Keratinocyte (primary cell): ENCODE data around the gene PNPLA2. TPM values are rescaled to one million over a fixed set of nuclear protein-coding genes. Genes with fewer than 3 reads are reported as not detected.

ENCODE experiments used
- DNase-seq: peaks from one replicate; pipeline ENCODE4 v3.0.0-alpha.2; 2011; ENCODE audit warnings: low read depth, missing footprints, low spot score
- FAIRE-seq: peaks from 2 replicates; lab custom pipeline; 2011; peaks lifted over from hg19 to GRCh38; lab: Jason Lieb, UNC
- H2AFZ ChIP-seq: 2 replicates; pipeline ENCODE4 v1.6.0; 2012; ENCODE audit warnings: low read length, control low read depth, inconsistent platforms; ENCODE audit not compliant: control insufficient read depth
- H3K27ac ChIP-seq: 2 replicates; pipeline ENCODE4 v1.5.1; 2011; ENCODE audit warnings: low read length; ENCODE audit not compliant: control insufficient read depth, insufficient read depth
- H3K27me3 ChIP-seq: 3 replicates; pipeline ENCODE4 v1.6.0; 2011; ENCODE audit warnings: low read length; ENCODE audit not compliant: control insufficient read depth, insufficient read depth; ENCODE audit errors: extremely low read depth
- H3K36me3 ChIP-seq, 2 experiments: 2 replicates in 1 of 2; 3 replicates in 1 of 2; pipeline ENCODE4 v1.5.1; 2011; ENCODE audit warnings: low read length in 2 of 2, mild to moderate bottlenecking in 1 of 2; ENCODE audit not compliant: control insufficient read depth in 2 of 2, insufficient read depth in 2 of 2; ENCODE audit errors: extremely low read depth in 1 of 2
- H3K4me1 ChIP-seq: 3 replicates; pipeline ENCODE4 v1.5.1; 2011; ENCODE audit warnings: low read length; ENCODE audit not compliant: control insufficient read depth, insufficient read depth; ENCODE audit errors: extremely low read depth
- H3K4me2 ChIP-seq: 3 replicates; pipeline ENCODE4 v1.6.0; 2011; ENCODE audit warnings: low read depth, low read length; ENCODE audit not compliant: control insufficient read depth, insufficient read depth; ENCODE audit errors: extremely low read depth
- H3K4me3 ChIP-seq, 3 experiments: fragments of 200-600 bp in 1 of 3; sonication (generic) in 1 of 3; 2 replicates in 2 of 3; 3 replicates in 1 of 3; pipeline ENCODE4 v1.5.1; 2011 to 2016; ENCODE audit warnings: low read length in 3 of 3, mild to moderate bottlenecking in 3 of 3, control low read depth in 2 of 3, inconsistent platforms in 1 of 3, low read depth in 1 of 3, mixed read lengths in 1 of 3, mixed run types in 1 of 3, moderate library complexity in 1 of 3; ENCODE audit not compliant: control insufficient read depth in 2 of 3, insufficient read depth in 2 of 3; ENCODE audit errors: extremely low read depth in 1 of 3
- H3K79me2 ChIP-seq: 2 replicates; pipeline ENCODE4 v1.6.0; 2012; ENCODE audit warnings: low read length; ENCODE audit not compliant: control insufficient read depth, insufficient read depth
- H3K9ac ChIP-seq: 3 replicates; pipeline ENCODE4 v1.6.0; 2011; ENCODE audit warnings: low read length; ENCODE audit not compliant: control insufficient read depth, insufficient read depth; ENCODE audit errors: extremely low read depth
- H3K9me1 ChIP-seq: 3 replicates; pipeline ENCODE4 v1.6.0; 2011; ENCODE audit warnings: low read length; ENCODE audit not compliant: control insufficient read depth, insufficient read depth; ENCODE audit errors: extremely low read depth
- H3K9me3 ChIP-seq: 2 replicates; pipeline ENCODE4 v1.5.1; 2012; ENCODE audit warnings: low read depth, low read length; ENCODE audit not compliant: control insufficient read depth
- H4K20me1 ChIP-seq: 3 replicates; pipeline ENCODE4 v1.6.0; 2011; ENCODE audit warnings: low read length; ENCODE audit not compliant: control insufficient read depth, insufficient read depth; ENCODE audit errors: extremely low read depth
- CTCF ChIP-seq, 3 experiments: IDR thresholded peaks in 1 of 3; conservative IDR thresholded peaks in 1 of 3; optimal IDR thresholded peaks in 1 of 3; 2 replicates in 2 of 3; 3 replicates in 1 of 3; pipeline versions ENCODE3 to v1.5.1; 2011; ENCODE audit warnings: low read length in 3 of 3, mild to moderate bottlenecking in 3 of 3, moderate library complexity in 2 of 3, control low read depth in 1 of 3, inconsistent platforms in 1 of 3; ENCODE audit not compliant: insufficient read depth in 2 of 3; ENCODE audit errors: extremely low read depth in 1 of 3
- EZH2 ChIP-seq: IDR thresholded peaks from one replicate; pipeline ENCODE4 v1.6.1; 2012; ENCODE audit warnings: inconsistent platforms, mild to moderate bottlenecking, low read length, moderate library complexity
- dilution Hi-C: fragments of 300-500 bp; cut with MboI; formaldehyde crosslinking; loops from one replicate; pipeline ENCODE4 v1.7.0; 2020; ENCODE audit warnings: low sequenced_read_pairs; ENCODE audit not compliant: extremely low pct_ligation_motif_present
- polyA plus RNA-seq, 5 experiments: library from polyadenylated mRNA; depleted of rRNA in 3 of 5; stranded (reverse) in 3 of 5; stranded (forward) in 1 of 5; unstranded in 1 of 5; fragments of >200 nt; gene quantifications; 1 replicate in 1 of 5; 2 replicates in 3 of 5; 3 replicates in 1 of 5; pipeline versions ENCODE4 v1.2.1 to v1.2.3, GENCODE V29; 2011 to 2012; ENCODE audit warnings: missing spikeins in 2 of 5, low read depth in 1 of 5, low replicate concordance in 1 of 5

The PNPLA2 gene
- polyA plus RNA-seq, 1 donor (not counting 4 experiments of a cell fraction or from before 2014, with no cell fraction given): 5.3 TPM

DNA sequence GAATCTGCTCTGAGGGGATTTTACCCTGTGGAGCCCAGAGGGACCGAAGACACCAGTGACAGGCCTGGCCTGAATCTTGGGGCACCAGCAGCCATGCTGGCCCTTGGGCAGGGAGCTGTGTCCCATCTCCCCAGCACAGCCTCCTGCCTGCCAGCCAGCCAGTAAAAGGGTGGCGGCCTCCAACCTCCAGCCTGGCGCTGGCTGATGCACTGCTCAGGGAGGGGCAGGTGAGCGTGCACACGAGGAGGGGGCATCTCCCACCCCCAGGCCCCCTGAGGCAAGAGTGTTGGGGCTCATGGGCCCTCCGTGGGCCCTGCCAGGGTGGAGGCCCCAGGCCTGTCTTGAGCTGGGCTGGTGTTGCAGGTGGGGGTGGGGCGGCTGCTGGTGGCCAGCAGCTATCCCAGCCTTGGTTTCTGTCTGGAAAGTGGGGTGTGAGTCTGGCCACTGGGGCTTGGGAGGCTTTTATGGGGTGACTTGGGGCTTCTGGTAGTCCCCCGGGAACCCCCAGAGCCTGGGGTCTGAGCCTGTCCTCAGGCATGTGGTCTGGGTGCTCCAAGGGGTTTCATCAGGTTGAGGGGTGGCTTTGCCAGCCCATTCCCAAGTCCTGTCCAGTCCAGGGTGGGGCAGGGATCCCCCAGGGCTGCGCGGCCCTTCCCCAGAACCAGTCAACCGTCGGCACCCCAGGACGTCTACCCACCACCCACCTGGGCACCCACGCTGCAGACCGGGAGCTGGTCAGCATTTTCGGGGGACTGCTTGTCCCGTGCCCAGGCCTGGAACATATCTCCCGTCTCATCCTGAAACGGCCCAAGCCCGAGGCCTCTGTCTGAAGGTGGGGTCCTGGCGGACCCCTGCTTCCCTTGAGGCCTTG is 41.8 kb downstream of the PNPLA2 start:
- no peak for DNase-seq
- no peaks in the 10 kb centered on the region for H3K79me2 ChIP-seq
- H3K4me3 ChIP-seq: no peak overlapping the region
- H3K36me3 ChIP-seq: peaks cover 8 to 9% of the 10 kb centered on the region in 2 experiments
- dilution Hi-C loops: no loop called here
- H2AFZ ChIP-seq: no peak overlapping the region
- H3K27me3 ChIP-seq: no peaks in the 10 kb centered on the region
- H3K9ac ChIP-seq: no peak overlapping the region
- H3K9me3 ChIP-seq: no peaks in the 10 kb centered on the region
- TF ChIP-seq EZH2 (no peak), CTCF (optimal IDR thresholded peaks at IDR 0.05 in 1 of 3, IDR thresholded peaks at IDR 0.05 in 1 of 3, conservative IDR thresholded peaks at IDR 0.05 in 1 of 3; ENCODE audit: extremely low read depth in 1 of 3, insufficient read depth in 2 of 3, low read length in 3 of 3) (no peak)
- peaks cover 9% of the 10 kb centered on the region for H4K20me1 ChIP-seq
- H3K4me1 ChIP-seq: peaks cover 4% of the 10 kb centered on the region
- H3K4me2 ChIP-seq: no peak overlapping the region
- H3K27ac ChIP-seq: no peak overlapping the region
- FAIRE-seq: no peak
- no peaks in the 10 kb centered on the region for H3K9me1 ChIP-seq

GRCh38 chr11:861105-861479 is 42.4 kb downstream of the PNPLA2 start:
- H3K27me3 ChIP-seq: no peaks in the 10 kb centered on the region
- H3K4me1 ChIP-seq: peaks cover 4% of the 10 kb centered on the region
- dilution Hi-C loops: no loop called here
- H4K20me1 ChIP-seq: peaks cover 8% of the 10 kb centered on the region
- TF ChIP-seq CTCF (optimal IDR thresholded peaks at IDR 0.05 in 1 of 3, IDR thresholded peaks at IDR 0.05 in 1 of 3, conservative IDR thresholded peaks at IDR 0.05 in 1 of 3; ENCODE audit: extremely low read depth in 1 of 3, insufficient read depth in 2 of 3, low read length in 3 of 3) (no peak), EZH2 (no peak)
- no peaks in the 10 kb centered on the region for H3K79me2 ChIP-seq
- H3K9me3 ChIP-seq: no peaks in the 10 kb centered on the region
- no peaks in the 10 kb centered on the region for H3K9me1 ChIP-seq
- FAIRE-seq: no peak
- no peak overlapping the region for H3K9ac ChIP-seq
- H3K4me3 ChIP-seq: no peak overlapping the region
- H2AFZ ChIP-seq: no peak overlapping the region
- no peak overlapping the region for H3K27ac ChIP-seq
- H3K4me2 ChIP-seq: no peak overlapping the region
- no peak for DNase-seq
- peaks cover 6 to 10% of the 10 kb centered on the region in 2 experiments for H3K36me3 ChIP-seq
